H9 (cell line): ENCODE measurements around the gene BRD3OS. TPM values are rescaled to one million over a fixed set of nuclear protein-coding genes. Genes with fewer than 3 reads are reported as not detected.
A peak's percentile ranks its signal among the peaks of the same experiment; 100 is the strongest.

ENCODE experiments used
- DNase-seq: peaks from one replicate; pipeline ENCODE4 v3.0.0-alpha.2; 2017
- H2AFZ ChIP-seq: one replicate; pipeline ENCODE4 v1.6.1; 2013; ENCODE audit warnings: mild to moderate bottlenecking, low read length, control low read depth, moderate library complexity
- H2AK5ac ChIP-seq: 2 replicates; pipeline ENCODE4 v1.6.1; 2013; ENCODE audit warnings: low read length, control low read depth, mixed read lengths; ENCODE audit not compliant: insufficient read length
- H2BK120ac ChIP-seq: one replicate; pipeline ENCODE4 v1.6.1; 2013; ENCODE audit warnings: low read depth, mild to moderate bottlenecking, low read length, control low read depth, inconsistent platforms; ENCODE audit not compliant: poor library complexity, severe bottlenecking
- H2BK12ac ChIP-seq: 2 replicates; pipeline ENCODE4 v1.6.1; 2013; ENCODE audit warnings: low read length, control low read depth, mixed read lengths, low read depth; ENCODE audit not compliant: insufficient read length
- H2BK15ac ChIP-seq: 2 replicates; pipeline ENCODE4 v1.6.1; 2013; ENCODE audit warnings: low read depth, low read length, control low read depth
- H2BK20ac ChIP-seq: one replicate; pipeline ENCODE4 v1.6.1; 2013; ENCODE audit warnings: low read depth, mild to moderate bottlenecking, low read length, control low read depth, inconsistent platforms; ENCODE audit not compliant: poor library complexity, severe bottlenecking
- H2BK5ac ChIP-seq: 2 replicates; pipeline ENCODE4 v1.6.1; 2013; ENCODE audit warnings: low read length, control low read depth, mixed read lengths; ENCODE audit not compliant: insufficient read length
- H3K14ac ChIP-seq: 2 replicates; pipeline ENCODE4 v1.6.1; 2013; ENCODE audit warnings: low read length, control low read depth; ENCODE audit not compliant: insufficient read depth
- H3K18ac ChIP-seq: 2 replicates; pipeline ENCODE4 v1.6.1; 2013; ENCODE audit warnings: low read depth, mild to moderate bottlenecking, mixed read lengths, low read length, control low read depth; ENCODE audit not compliant: insufficient read length
- H3K23ac ChIP-seq: 2 replicates; pipeline ENCODE4 v1.6.1; 2013; ENCODE audit warnings: low read length, control low read depth, mixed read lengths, low read depth; ENCODE audit not compliant: insufficient read length
- H3K23me2 ChIP-seq: 2 replicates; pipeline ENCODE4 v1.6.1; 2013; ENCODE audit warnings: low read depth, mild to moderate bottlenecking, mixed read lengths, low read length, control low read depth; ENCODE audit not compliant: insufficient read length, poor library complexity, severe bottlenecking
- H3K27ac ChIP-seq: 2 replicates; pipeline ENCODE4 v1.5.1; 2013; ENCODE audit warnings: low read length, control low read depth, mixed read lengths, low read depth; ENCODE audit not compliant: insufficient read length
- H3K27me3 ChIP-seq: 2 replicates; pipeline ENCODE4 v1.6.1; 2013; ENCODE audit warnings: low read length, control low read depth, inconsistent platforms; ENCODE audit not compliant: insufficient read depth
- H3K4ac ChIP-seq: 2 replicates; pipeline ENCODE4 v1.6.1; 2013; ENCODE audit warnings: low read depth, mild to moderate bottlenecking, control low read depth, inconsistent platforms, low read length, moderate library complexity
- H3K4me1 ChIP-seq: 2 replicates; pipeline ENCODE4 v1.6.1; 2013; ENCODE audit warnings: low read length, control low read depth, inconsistent platforms; ENCODE audit not compliant: insufficient read depth
- H3K4me2 ChIP-seq: 2 replicates; pipeline ENCODE4 v1.6.1; 2013; ENCODE audit warnings: low read length, control low read depth, mixed read lengths; ENCODE audit not compliant: insufficient read length, insufficient read depth
- H3K56ac ChIP-seq: 2 replicates; pipeline ENCODE4 v1.6.1; 2013; ENCODE audit warnings: low read depth, mild to moderate bottlenecking, mixed read lengths, low read length, control low read depth; ENCODE audit not compliant: insufficient read length
- H3K79me1 ChIP-seq: 2 replicates; pipeline ENCODE4 v1.6.1; 2013; ENCODE audit warnings: low read depth, mild to moderate bottlenecking, moderate library complexity, low read length, control low read depth, inconsistent platforms; ENCODE audit not compliant: insufficient read depth, poor library complexity, severe bottlenecking
- H3K79me2 ChIP-seq: 2 replicates; pipeline ENCODE4 v1.6.1; 2013; ENCODE audit warnings: low read length, control low read depth, inconsistent platforms; ENCODE audit not compliant: insufficient read depth
- H3K9ac ChIP-seq: 2 replicates; pipeline ENCODE4 v1.6.1; 2013; ENCODE audit warnings: low read length, control low read depth, mixed read lengths; ENCODE audit not compliant: insufficient read length; ENCODE audit errors: extremely low read depth
- H3K9me3 ChIP-seq: one replicate; pipeline ENCODE4 v1.6.1; 2013; ENCODE audit warnings: low read depth, low read length, inconsistent platforms; ENCODE audit not compliant: control insufficient read depth
- H3T11ph ChIP-seq: one replicate; pipeline ENCODE4 v1.6.1; 2013; ENCODE audit warnings: mild to moderate bottlenecking, low read length, control low read depth, inconsistent platforms
- H4K20me1 ChIP-seq: one replicate; pipeline ENCODE4 v1.6.1; 2013; ENCODE audit not compliant: control insufficient read depth, insufficient read length, insufficient read depth
- H4K5ac ChIP-seq: 2 replicates; pipeline ENCODE4 v1.6.1; 2013; ENCODE audit warnings: low read depth, mild to moderate bottlenecking, mixed read lengths, low read length, control low read depth; ENCODE audit not compliant: insufficient read length
- H4K8ac ChIP-seq: replicated peaks from 2 replicates; pipeline ENCODE4 v1.6.1; 2013; ENCODE audit warnings: low read length, control low read depth, mixed read lengths, low read depth; ENCODE audit not compliant: insufficient read length
- H4K91ac ChIP-seq: 2 replicates; pipeline ENCODE4 v1.6.1; 2013; ENCODE audit warnings: low read depth, mild to moderate bottlenecking, moderate library complexity, mixed read lengths, low read length, control low read depth; ENCODE audit not compliant: insufficient read length
- H3K27ac Mint-ChIP-seq, 3 experiments: 2 replicates in 2 of 3; 3 replicates in 1 of 3; pipeline ENCODE4 v1.8.0; 2020 to 2021; ENCODE audit warnings: mixed read lengths in 3 of 3, mild to moderate bottlenecking in 1 of 3, moderate library complexity in 1 of 3
- H3K27me3 Mint-ChIP-seq: 2 replicates; pipeline ENCODE4 v1.8.0; 2021; ENCODE audit warnings: low read depth, mild to moderate bottlenecking, moderate library complexity, mixed read lengths
- H3K36me3 Mint-ChIP-seq, 3 experiments: 2 replicates in 2 of 3; 3 replicates in 1 of 3; pipeline ENCODE4 v1.8.0; 2020 to 2021; ENCODE audit warnings: low read depth in 3 of 3, mixed read lengths in 3 of 3; ENCODE audit not compliant: insufficient read depth in 1 of 3
- H3K4me1 Mint-ChIP-seq, 2 experiments: 2 replicates each; pipeline ENCODE4 v1.8.0; 2020; ENCODE audit warnings: mixed read lengths in 2 of 2
- H3K4me3 Mint-ChIP-seq, 2 experiments: 2 replicates in 1 of 2; 3 replicates in 1 of 2; pipeline ENCODE4 v1.8.0; 2020 to 2021; ENCODE audit warnings: mild to moderate bottlenecking in 2 of 2, mixed read lengths in 2 of 2, moderate library complexity in 1 of 2
- H3K9me3 Mint-ChIP-seq, 2 experiments: 2 replicates in 1 of 2; 3 replicates in 1 of 2; pipeline ENCODE4 v1.8.0; 2020; ENCODE audit warnings: mild to moderate bottlenecking in 2 of 2, mixed read lengths in 2 of 2, moderate library complexity in 1 of 2
- WGBS: extraction: QIAGEN DNeasy Blood & Tissue Kit; methylation state at CpG from one replicate; pipeline ENCODE4 v1.1.7; 2013; ENCODE audit warnings: missing lambda C conversion rate, low lambda C conversion rate, mixed read lengths; ENCODE audit not compliant: insufficient read length; ENCODE audit errors: extremely low coverage; 5-methylcytosine and 5-hydroxymethylcytosine counted together
- total RNA-seq: library from RNA; stranded (reverse); gene quantifications from 2 replicates; pipeline ENCODE4 v1.2.1, GENCODE V29; 2021
- TF ChIP-seq, protein P1 (sequence below): fragments of 200-600 bp; sonication (generic); conservative IDR thresholded peaks from 3 replicates; pipeline ENCODE4 v1.8.0; 2021; ENCODE audit warnings: antibody characterized with exemption, mild to moderate bottlenecking

BRD3OS gene
- total RNA-seq, 1 experiment from 2014 or later = 16.4 TPM

- no peak overlapping the region for H3K4me2 ChIP-seq
- Mint-ChIP-seq H3K36me3 (no peaks in the 10 kb centered on the region; a peak in 3 of 7 replicates), H3K27ac (peak overlapping the region in 1 of 3 experiments; percentile 48; a peak in 1 of 7 replicates), H3K27me3 (no peaks in the 10 kb centered on the region), H3K9me3 (no peaks in the 10 kb centered on the region; a peak in 1 of 5 replicates), H3K4me3 (no peak overlapping the region), H3K4me1 (peaks cover 42 to 47% of the 10 kb centered on the region in 2 experiments)
- H3K9me3 ChIP-seq = no peaks in the 10 kb centered on the region
- no peaks in the 10 kb centered on the region for H4K20me1 ChIP-seq
- no peak overlapping the region for H4K5ac ChIP-seq
- DNase-seq = no peak
- no peak overlapping the region for H3K9ac ChIP-seq
- TF ChIP-seq, protein P1, sequence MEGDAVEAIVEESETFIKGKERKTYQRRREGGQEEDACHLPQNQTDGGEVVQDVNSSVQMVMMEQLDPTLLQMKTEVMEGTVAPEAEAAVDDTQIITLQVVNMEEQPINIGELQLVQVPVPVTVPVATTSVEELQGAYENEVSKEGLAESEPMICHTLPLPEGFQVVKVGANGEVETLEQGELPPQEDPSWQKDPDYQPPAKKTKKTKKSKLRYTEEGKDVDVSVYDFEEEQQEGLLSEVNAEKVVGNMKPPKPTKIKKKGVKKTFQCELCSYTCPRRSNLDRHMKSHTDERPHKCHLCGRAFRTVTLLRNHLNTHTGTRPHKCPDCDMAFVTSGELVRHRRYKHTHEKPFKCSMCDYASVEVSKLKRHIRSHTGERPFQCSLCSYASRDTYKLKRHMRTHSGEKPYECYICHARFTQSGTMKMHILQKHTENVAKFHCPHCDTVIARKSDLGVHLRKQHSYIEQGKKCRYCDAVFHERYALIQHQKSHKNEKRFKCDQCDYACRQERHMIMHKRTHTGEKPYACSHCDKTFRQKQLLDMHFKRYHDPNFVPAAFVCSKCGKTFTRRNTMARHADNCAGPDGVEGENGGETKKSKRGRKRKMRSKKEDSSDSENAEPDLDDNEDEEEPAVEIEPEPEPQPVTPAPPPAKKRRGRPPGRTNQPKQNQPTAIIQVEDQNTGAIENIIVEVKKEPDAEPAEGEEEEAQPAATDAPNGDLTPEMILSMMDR = no peak
- H2AK5ac ChIP-seq = no peak overlapping the region
- no peak overlapping the region for H4K91ac ChIP-seq
- H2BK20ac ChIP-seq = no peak overlapping the region
- no peaks in the 10 kb centered on the region for H3K27me3 ChIP-seq
- H2BK15ac ChIP-seq = no peak overlapping the region
- no peak overlapping the region for H3K4ac ChIP-seq
- WGBS = no CpG with 5 or more reads among the region's 13 CpGs
- H3K79me1 ChIP-seq = no peaks in the 10 kb centered on the region
- no peak overlapping the region for H3K56ac ChIP-seq
- no peak overlapping the region for H3K18ac ChIP-seq
- no peaks in the 10 kb centered on the region for H3K23me2 ChIP-seq
- H3K27ac ChIP-seq = no peak overlapping the region
- no peak overlapping the region for H2BK12ac ChIP-seq
- no peak overlapping the region for H2AFZ ChIP-seq
- no peak overlapping the region for H3T11ph ChIP-seq
- no peak overlapping the region for H3K23ac ChIP-seq
- H4K8ac ChIP-seq = no peak overlapping the region
- H2BK5ac ChIP-seq = no peak overlapping the region
- no peak overlapping the region for H2BK120ac ChIP-seq
- peaks cover 30% of the 10 kb centered on the region; the same call in 1 of the 2 replicates for H3K79me2 ChIP-seq
- H3K4me1 ChIP-seq = no peaks in the 10 kb centered on the region
- H3K14ac ChIP-seq = no peak overlapping the region; the same call in 1 of the 2 replicates
These were observed 46.9 kb upstream of the BRD3OS start for GRCh38 chr9:133978226-133978898.
